Measurements from ENCODE around the gene VPS35L.

VPS35L gene

DNA sequence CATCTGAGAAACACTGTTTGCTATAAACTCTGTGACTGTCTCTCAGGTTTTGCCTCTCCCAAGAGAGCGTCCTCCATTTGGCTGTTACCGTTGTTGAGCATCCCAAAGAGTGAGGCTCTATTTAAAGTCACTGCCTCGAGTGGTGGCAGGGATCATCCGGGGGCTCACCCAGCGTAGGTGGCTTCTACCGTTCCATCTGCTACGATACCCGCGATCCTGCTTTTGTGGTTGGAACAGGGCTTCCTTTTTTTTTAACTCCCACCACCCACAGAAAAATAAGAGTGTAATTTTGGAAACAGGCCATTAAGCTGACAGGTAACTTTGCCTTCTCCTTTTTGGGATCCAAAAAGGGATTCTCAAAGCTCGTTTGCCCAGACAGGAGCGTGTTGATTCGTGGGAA, 126.1 kb downstream of the VPS35L start:
- in situ Hi-C loops (cut with MboI; ENCODE audit: low pct_unique_long_range_greater_than_20kb, low sequenced_read_pairs, unreplicated experiment) = no loop called here
- DNase-seq (ENCODE audit: low spot score) = no peak
- TF ChIP-seq, protein P1, sequence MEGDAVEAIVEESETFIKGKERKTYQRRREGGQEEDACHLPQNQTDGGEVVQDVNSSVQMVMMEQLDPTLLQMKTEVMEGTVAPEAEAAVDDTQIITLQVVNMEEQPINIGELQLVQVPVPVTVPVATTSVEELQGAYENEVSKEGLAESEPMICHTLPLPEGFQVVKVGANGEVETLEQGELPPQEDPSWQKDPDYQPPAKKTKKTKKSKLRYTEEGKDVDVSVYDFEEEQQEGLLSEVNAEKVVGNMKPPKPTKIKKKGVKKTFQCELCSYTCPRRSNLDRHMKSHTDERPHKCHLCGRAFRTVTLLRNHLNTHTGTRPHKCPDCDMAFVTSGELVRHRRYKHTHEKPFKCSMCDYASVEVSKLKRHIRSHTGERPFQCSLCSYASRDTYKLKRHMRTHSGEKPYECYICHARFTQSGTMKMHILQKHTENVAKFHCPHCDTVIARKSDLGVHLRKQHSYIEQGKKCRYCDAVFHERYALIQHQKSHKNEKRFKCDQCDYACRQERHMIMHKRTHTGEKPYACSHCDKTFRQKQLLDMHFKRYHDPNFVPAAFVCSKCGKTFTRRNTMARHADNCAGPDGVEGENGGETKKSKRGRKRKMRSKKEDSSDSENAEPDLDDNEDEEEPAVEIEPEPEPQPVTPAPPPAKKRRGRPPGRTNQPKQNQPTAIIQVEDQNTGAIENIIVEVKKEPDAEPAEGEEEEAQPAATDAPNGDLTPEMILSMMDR (IDR thresholded peaks at IDR 0.05; ENCODE audit: extremely low read depth, insufficient read depth, missing control alignments) = no peak

DNA sequence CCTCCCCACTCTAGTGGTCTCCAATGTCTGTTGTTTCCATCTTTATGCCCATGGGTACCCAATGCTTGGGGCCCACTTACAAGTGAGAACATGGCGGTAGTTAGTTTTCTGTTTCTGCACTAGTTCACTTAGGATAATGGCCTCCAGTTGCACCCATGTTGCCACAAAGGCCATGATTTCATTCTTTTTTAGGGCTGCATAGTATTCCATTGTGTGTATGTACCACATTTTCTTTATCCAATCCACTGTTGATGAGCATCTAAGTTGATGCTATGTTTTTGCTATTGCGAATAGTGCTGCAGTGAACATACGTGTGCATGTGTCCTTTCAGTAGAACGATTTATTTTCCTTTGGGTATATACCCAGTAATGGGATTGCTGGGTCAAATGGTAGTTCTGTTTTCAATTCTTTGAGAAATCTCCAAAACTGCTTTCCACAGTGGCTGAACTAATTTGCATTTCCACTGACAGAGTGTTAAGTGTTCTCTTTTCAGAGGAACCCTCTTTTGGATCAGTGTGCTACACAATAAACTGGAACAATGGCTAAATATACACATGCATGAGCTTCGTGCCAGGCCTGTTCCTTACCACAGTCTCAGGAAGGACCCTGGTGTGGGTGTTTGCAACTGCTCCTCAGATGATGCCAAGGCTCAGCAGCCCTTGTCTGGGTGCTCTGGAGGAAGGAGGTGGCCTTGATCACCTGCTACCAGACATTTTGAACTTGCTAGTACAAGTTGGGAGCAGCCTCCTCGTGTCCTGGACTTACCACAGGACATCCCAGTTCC, 128.1 kb downstream of the VPS35L start:
- TF ChIP-seq, protein P1 (IDR thresholded peaks at IDR 0.05; ENCODE audit: extremely low read depth, insufficient read depth, missing control alignments) = no peak
- DNase-seq (ENCODE audit: low spot score) = no peak
- in situ Hi-C loops (cut with MboI; ENCODE audit: low pct_unique_long_range_greater_than_20kb, low sequenced_read_pairs, unreplicated experiment) = no loop called here

DNA sequence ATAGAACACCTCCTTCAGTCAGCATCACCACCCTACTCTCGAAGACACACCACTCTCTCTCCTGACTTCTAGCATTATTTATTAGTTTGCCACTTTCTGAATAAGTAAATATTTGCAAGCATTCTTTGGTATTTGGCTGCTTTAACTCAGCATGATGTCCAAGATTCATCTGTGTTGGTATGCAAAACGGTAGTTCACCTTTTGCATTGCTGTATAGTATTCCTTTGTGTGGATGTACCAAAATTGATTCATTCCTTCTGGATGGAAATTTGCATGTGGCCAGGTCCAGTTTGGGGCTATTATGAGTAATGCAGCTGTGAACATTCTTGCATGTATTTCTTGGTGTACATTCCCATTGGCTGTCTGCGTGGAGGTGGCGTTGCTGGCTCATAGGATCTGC, 129.7 kb downstream of the VPS35L start:
- TF ChIP-seq, protein P1 (IDR thresholded peaks at IDR 0.05; ENCODE audit: extremely low read depth, insufficient read depth, missing control alignments) = no peak
- no peak for DNase-seq (ENCODE audit: low spot score)
- in situ Hi-C loops (cut with MboI; ENCODE audit: low pct_unique_long_range_greater_than_20kb, low sequenced_read_pairs, unreplicated experiment) = no loop called here

DNA sequence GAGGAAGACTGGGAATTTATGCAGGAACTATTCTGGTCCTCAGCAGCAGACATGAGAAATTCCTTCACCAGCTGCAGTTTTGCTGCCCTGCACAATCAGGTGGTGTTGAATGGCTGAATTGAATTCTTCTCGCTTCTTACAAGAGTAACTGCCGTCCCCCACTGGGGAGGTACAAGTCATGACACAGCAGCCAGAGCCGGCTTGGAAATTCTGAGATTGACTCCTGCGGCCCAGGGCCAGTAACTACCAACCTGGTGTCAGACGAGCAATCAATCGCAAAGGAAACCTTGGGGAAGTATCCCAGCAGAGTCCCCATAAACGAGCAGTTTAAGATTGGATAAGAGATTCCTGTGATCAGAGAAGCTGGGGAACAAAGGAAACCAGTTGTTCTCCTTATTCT, 131.8 kb downstream of the VPS35L start:
- DNase-seq (ENCODE audit: low spot score) = no peak
- in situ Hi-C loops (cut with MboI; ENCODE audit: low pct_unique_long_range_greater_than_20kb, low sequenced_read_pairs, unreplicated experiment) = no loop called here
- TF ChIP-seq, protein P1 (IDR thresholded peaks at IDR 0.05; ENCODE audit: extremely low read depth, insufficient read depth, missing control alignments) = no peak

DNA sequence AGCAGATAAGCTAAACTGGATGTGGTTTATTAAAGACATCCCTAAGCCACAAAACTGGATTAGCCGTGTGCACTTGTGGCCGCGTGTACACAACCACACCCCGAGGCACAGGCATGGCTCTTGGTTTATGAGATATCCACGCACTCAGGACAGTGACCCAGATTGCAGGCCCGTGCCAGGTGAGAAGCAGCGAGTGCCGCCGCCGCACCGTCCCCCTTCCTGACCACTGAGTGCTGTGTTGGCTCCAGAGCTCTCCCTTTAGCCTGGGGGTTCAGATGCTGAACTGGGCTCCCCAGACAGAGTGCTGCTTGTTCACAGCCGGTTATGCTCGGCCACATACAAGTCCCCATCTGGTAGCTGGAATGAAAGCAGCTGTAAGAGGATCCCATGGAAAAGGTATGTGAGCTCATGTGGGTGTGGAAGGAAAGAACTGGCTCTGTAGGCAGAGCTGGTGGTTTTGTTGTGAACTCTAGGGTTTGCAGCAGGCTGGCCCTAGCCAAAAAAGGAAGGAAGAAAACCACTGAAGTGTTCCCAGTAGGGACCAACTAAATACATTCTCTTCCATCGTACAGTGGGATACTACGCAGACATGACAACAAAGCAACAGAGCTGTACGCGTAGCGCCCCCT, 133.0 kb downstream of the VPS35L start:
- TF ChIP-seq, protein P1 (IDR thresholded peaks at IDR 0.05; ENCODE audit: extremely low read depth, insufficient read depth, missing control alignments) = no peak
- DNase-seq (ENCODE audit: low spot score) = no peak
- in situ Hi-C loops (cut with MboI; ENCODE audit: low pct_unique_long_range_greater_than_20kb, low sequenced_read_pairs, unreplicated experiment) = no loop called here

DNA sequence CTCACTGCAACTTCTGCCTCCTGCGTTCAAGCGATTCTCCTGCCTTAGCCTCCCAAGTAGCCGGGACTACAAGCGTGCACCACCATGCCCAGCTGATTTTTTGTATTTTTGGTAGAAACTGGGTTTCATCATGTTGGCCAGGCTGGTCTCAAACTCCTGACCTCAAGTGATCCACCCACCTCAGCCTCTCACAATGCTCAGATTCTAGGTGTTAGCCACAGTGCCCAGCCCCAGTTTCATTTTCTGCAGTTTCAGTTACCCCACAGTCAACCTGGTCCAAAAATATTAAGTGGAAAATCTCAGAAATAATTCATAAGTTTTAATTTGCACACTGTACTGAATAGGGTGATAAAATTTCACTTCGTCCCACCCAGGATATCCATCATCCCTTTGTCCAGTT, 133.8 kb downstream of the VPS35L start:
- in situ Hi-C loops (cut with MboI; ENCODE audit: low pct_unique_long_range_greater_than_20kb, low sequenced_read_pairs, unreplicated experiment) = no loop called here
- TF ChIP-seq, protein P1 (IDR thresholded peaks at IDR 0.05; ENCODE audit: extremely low read depth, insufficient read depth, missing control alignments) = no peak
- DNase-seq (ENCODE audit: low spot score) = no peak
